Caco-2 (cell line): Measurements from ENCODE around the gene EPG5. TPM values are rescaled to one million over a fixed set of nuclear protein-coding genes. Genes with fewer than 3 reads are reported as not detected.

Experiments
- BruUV-seq: library from RNA; stranded (reverse); fragments of 400-500 nt; replicated peaks from 2 replicates; lab custom pipeline; 2021; lab: Mats Ljungman, UMichigan
- CTCF ChIA-PET: fragments of 300-600 bp; sonication (Branson Sonifier 250); formaldehyde crosslinking; loops from one replicate; lab custom pipeline; 2022; ENCODE audit warnings: antibody characterized with exemption; lab: Charles Lee
- POLR2A ChIA-PET: fragments of 300-600 bp; sonication (Branson Sonifier 250); formaldehyde crosslinking; loops from one replicate; lab custom pipeline; 2022; ENCODE audit warnings: antibody characterized with exemption; lab: Charles Lee
- DNase-seq, 2 experiments: peaks; one replicate each; pipeline versions ENCODE4 v3.0.0 to v3.0.0-alpha.2; 2020 to 2022
- H3K27me3 ChIP-seq: replicated peaks from 2 replicates; pipeline ENCODE4 v1.6.0; 2011; ENCODE audit warnings: low read length; ENCODE audit not compliant: control insufficient read depth, insufficient read depth
- H3K36me3 ChIP-seq: 2 replicates; pipeline ENCODE4 v1.5.1; 2011; ENCODE audit warnings: low read length; ENCODE audit not compliant: control insufficient read depth, insufficient read depth
- H3K4me1 ChIP-seq: fragments of 250-450 bp; sonication (Bioruptor Pico); 2 replicates; pipeline ENCODE4 v1.5.1; 2020; ENCODE audit warnings: mild to moderate bottlenecking
- H3K4me3 ChIP-seq: 2 replicates; pipeline ENCODE4 v1.5.1; 2011; ENCODE audit warnings: low read depth, mild to moderate bottlenecking, control low read depth, low read length
- H3K9me3 ChIP-seq: fragments of 250-450 bp; sonication (Bioruptor Pico); 2 replicates; pipeline ENCODE4 v1.5.1; 2020; ENCODE audit warnings: mild to moderate bottlenecking, moderate library complexity
- H3K27ac Mint-ChIP-seq: one replicate; pipeline ENCODE4 v1.8.0; 2022; ENCODE audit warnings: mixed read lengths; ENCODE audit not compliant: unreplicated experiment
- H3K27me3 Mint-ChIP-seq: one replicate; pipeline ENCODE4 v1.8.0; 2022; ENCODE audit warnings: mixed read lengths; ENCODE audit not compliant: insufficient read depth, unreplicated experiment
- H3K36me3 Mint-ChIP-seq: one replicate; pipeline ENCODE4 v1.8.0; 2022; ENCODE audit warnings: mild to moderate bottlenecking, mixed read lengths; ENCODE audit not compliant: insufficient read depth, unreplicated experiment
- H3K4me1 Mint-ChIP-seq: one replicate; pipeline ENCODE4 v1.8.0; 2022; ENCODE audit warnings: low read depth, mixed read lengths; ENCODE audit not compliant: unreplicated experiment
- H3K4me3 Mint-ChIP-seq: one replicate; pipeline ENCODE4 v1.8.0; 2022; ENCODE audit warnings: mild to moderate bottlenecking, moderate library complexity, mixed read lengths; ENCODE audit not compliant: unreplicated experiment
- H3K9me3 Mint-ChIP-seq: one replicate; pipeline ENCODE4 v1.8.0; 2022; ENCODE audit warnings: mixed read lengths; ENCODE audit not compliant: unreplicated experiment
- CTCF ChIP-seq, 2 experiments: fragments of 200-600 bp in 1 of 2; IDR thresholded peaks; 1 replicate in 1 of 2; 2 replicates in 1 of 2; pipeline versions ENCODE4 v1.5.1 to v1.8.0; 2011 to 2022; ENCODE audit warnings: antibody characterized with exemption in 1 of 2, control low read depth in 1 of 2, inconsistent platforms in 1 of 2, low read depth in 1 of 2, low read length in 1 of 2, mild to moderate bottlenecking in 1 of 2, moderate library complexity in 1 of 2; ENCODE audit not compliant: insufficient read depth in 1 of 2, severe bottlenecking in 1 of 2, unreplicated experiment in 1 of 2
- intact Hi-C: fragments of 100-400 bp; cut with micrococcal nuclease; formaldehyde crosslinking; loops from one replicate; pipeline ENCODE4 v1.10.0; 2022; ENCODE audit not compliant: unreplicated experiment
- total RNA-seq: library from RNA; stranded (reverse); gene quantifications from 2 replicates; pipeline ENCODE4 v1.2.3, GENCODE V29; 2022

Gene EPG5
- total RNA-seq, 1 experiment from 2014 or later, result 12.0 TPM

DNA sequence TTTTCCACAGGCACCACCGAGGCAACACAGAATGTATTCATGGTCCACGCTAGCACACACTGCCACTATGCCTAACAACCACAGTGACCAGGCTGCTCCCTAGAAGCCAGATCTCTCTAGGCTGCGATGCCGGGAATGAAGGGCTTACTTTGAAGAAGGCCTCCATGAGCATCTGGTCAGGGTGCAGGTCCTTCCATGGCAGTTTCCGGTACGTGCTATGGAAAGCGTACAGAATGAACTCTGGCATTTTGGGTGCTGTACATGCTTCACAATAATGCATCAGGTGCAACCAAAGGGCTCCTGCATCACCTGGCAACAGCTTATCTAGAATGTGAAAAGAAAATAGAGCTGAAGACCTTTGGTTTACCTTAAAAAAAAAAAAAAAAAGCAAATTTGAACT lies 96.7 kb downstream of the EPG5 start:
- H3K4me1 Mint-ChIP-seq, result peaks cover 7% of the 10 kb centered on the region
- H3K27me3 Mint-ChIP-seq, result no peaks in the 10 kb centered on the region
- Histone ChIP-seq H3K4me3 (no peak overlapping the region), H3K4me1 (no peaks in the 10 kb centered on the region), H3K27me3 (no peaks in the 10 kb centered on the region), H3K9me3 (no peaks in the 10 kb centered on the region), H3K36me3 (no peaks in the 10 kb centered on the region)
- intact Hi-C loops, result no loop called here
- H3K27ac Mint-ChIP-seq, result no peak overlapping the region
- no TSS peak for BruUV-seq
- no peaks in the 10 kb centered on the region for H3K9me3 Mint-ChIP-seq
- H3K4me3 Mint-ChIP-seq, result no peak overlapping the region
- CTCF ChIA-PET, result no interaction called here
- TF ChIP-seq CTCF (IDR thresholded peaks at IDR 0.05; ENCODE audit: insufficient read depth in 1 of 2, low read depth in 1 of 2, low read length in 1 of 2, severe bottlenecking in 1 of 2, unreplicated experiment in 1 of 2), result no peak
- DNase-seq, result no peak
- POLR2A ChIA-PET, result no interaction called here
- H3K36me3 Mint-ChIP-seq, result no peaks in the 10 kb centered on the region

DNA sequence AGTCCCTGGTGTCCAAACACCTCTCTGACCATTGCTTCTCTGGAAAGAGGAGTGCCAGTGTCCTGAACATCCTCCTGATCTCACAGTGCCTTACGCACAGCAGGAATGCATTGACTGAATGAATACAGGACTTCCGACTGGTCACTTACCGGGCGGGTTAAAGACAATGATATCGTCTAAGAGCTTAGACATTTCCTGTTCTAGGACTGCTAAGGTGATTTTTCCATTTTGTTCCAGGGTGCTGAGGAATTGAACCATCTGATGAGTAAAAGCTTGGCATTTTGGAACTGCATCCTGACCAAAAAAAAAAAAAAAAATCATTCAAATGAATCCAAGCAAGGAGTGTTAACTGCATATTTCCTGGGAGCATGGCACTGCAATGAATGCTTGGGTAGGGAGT lies 101.7 kb downstream of the EPG5 start:
- H3K9me3 Mint-ChIP-seq, result no peaks in the 10 kb centered on the region
- no peak for DNase-seq
- intact Hi-C loops, result no loop called here
- H3K36me3 ChIP-seq, result no peaks in the 10 kb centered on the region
- no peak for TF ChIP-seq CTCF (IDR thresholded peaks at IDR 0.05; ENCODE audit: insufficient read depth in 1 of 2, low read depth in 1 of 2, low read length in 1 of 2, severe bottlenecking in 1 of 2, unreplicated experiment in 1 of 2)
- no peak overlapping the region for H3K4me3 Mint-ChIP-seq
- no peaks in the 10 kb centered on the region for H3K27me3 Mint-ChIP-seq
- H3K27ac Mint-ChIP-seq, result no peak overlapping the region
- no peaks in the 10 kb centered on the region for H3K27me3 ChIP-seq
- BruUV-seq, result no TSS peak
- H3K4me1 ChIP-seq, result no peaks in the 10 kb centered on the region
- POLR2A ChIA-PET, result no interaction called here
- CTCF ChIA-PET, result no interaction called here
- no peaks in the 10 kb centered on the region for H3K9me3 ChIP-seq
- H3K4me1 Mint-ChIP-seq, result no peaks in the 10 kb centered on the region
- H3K36me3 Mint-ChIP-seq, result peaks cover 10% of the 10 kb centered on the region
- H3K4me3 ChIP-seq, result no peak overlapping the region

GRCh38 chr18:45864081-45864480 lies 103.0 kb downstream of the EPG5 start:
- Histone ChIP-seq H3K27me3 (no peaks in the 10 kb centered on the region), H3K36me3 (no peaks in the 10 kb centered on the region), H3K4me1 (no peaks in the 10 kb centered on the region), H3K9me3 (no peaks in the 10 kb centered on the region), H3K4me3 (no peak overlapping the region)
- DNase-seq, result no peak
- CTCF ChIA-PET, result no interaction called here
- Mint-ChIP-seq H3K4me3 (no peak overlapping the region), H3K27me3 (no peaks in the 10 kb centered on the region), H3K9me3 (no peaks in the 10 kb centered on the region), H3K27ac (no peak overlapping the region), H3K36me3 (peaks cover 10% of the 10 kb centered on the region), H3K4me1 (no peaks in the 10 kb centered on the region)
- POLR2A ChIA-PET, result no interaction called here
- no peak for TF ChIP-seq CTCF (IDR thresholded peaks at IDR 0.05; ENCODE audit: insufficient read depth in 1 of 2, low read depth in 1 of 2, low read length in 1 of 2, severe bottlenecking in 1 of 2, unreplicated experiment in 1 of 2)
- intact Hi-C loops, result no loop called here
- BruUV-seq, result no TSS peak
